ENCODE data around the gene PLXNB2.

DNA sequence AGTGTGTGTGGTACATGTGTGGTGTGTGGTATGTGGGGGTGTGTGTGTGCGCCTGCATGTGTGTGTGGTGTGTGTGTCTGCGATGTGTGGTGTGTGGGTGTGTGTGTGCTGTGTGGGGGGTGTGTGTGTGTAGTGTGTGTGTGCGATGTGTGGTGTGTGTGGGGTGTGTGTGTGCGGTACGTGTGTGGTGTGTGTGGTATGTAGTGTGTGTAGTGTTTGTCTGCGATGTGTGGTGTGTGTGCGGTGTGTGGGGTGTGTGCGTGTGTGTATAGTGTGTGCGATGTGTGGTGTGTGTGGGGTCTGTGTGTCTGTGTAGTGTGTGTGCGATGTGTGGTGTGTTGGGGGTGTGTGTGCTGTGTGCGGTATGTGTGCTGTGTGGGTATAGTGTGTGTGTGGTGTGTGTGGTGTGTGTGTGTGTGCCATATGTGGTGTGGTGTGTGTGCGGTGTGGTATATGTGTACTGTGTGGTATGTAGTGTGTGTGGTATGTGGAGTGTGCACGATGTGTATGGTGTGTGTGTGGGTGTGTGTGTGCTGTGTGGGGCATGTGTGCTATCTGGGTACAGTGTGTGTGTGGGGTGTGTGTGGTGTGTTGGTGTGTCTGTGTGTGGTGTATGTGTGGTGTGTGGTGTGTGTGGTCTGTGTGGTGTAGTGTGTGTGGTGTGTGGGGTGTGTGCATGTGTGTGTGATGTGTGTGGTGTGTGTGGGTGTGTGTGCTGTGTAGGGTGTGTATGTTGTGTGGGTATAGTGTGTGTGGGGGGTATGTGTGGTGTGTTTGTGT, 30.0 kb upstream of the PLXNB2 start:
- TF ChIP-seq EZH2phosphoT487 (IDR thresholded peaks at IDR 0.05; ENCODE audit: insufficient read depth, low read depth): no peak
- no peak for TF ChIP-seq EZH2 (IDR thresholded peaks at IDR 0.05; ENCODE audit: insufficient read depth, poor library complexity, severe bottlenecking)
